Testis (tissue), 3 donors: ENCODE results near the gene FBXO11. TPM values are rescaled to one million over a fixed set of nuclear protein-coding genes. Genes with fewer than 3 reads are reported as not detected.

Experiments used
- DNase-seq: peaks from one replicate; pipeline ENCODE4 v3.0.0-alpha.2; 2019
- H3K27ac ChIP-seq, 2 donors: fragments of 200-600 bp; sonication (generic); one replicate each; pipeline ENCODE4 v1.5.1; 2019
- H3K27me3 ChIP-seq: fragments of 200-600 bp; sonication (generic); one replicate; pipeline ENCODE4 v1.5.1; 2019
- H3K36me3 ChIP-seq: fragments of 200-600 bp; sonication (generic); one replicate; pipeline ENCODE4 v1.5.1; 2017; ENCODE audit warnings: low read depth; ENCODE audit errors: missing control alignments
- H3K4me1 ChIP-seq: fragments of 200-600 bp; sonication (generic); one replicate; pipeline ENCODE4 v1.5.1; 2019
- H3K4me3 ChIP-seq, 2 donors: fragments of 200-600 bp; sonication (generic); one replicate each; pipeline ENCODE4 v1.5.1; 2017 to 2019
- H3K9me3 ChIP-seq: fragments of 200-600 bp; sonication (generic); one replicate; pipeline ENCODE4 v1.5.1; 2017
- POLR2A ChIP-seq: fragments of 450-650 bp; IDR thresholded peaks from one replicate; pipeline ENCODE4 v1.6.1; 2017; ENCODE audit warnings: antibody characterized with exemption, mild to moderate bottlenecking, moderate library complexity
- WGBS, 2 donors: methylation state at CpG; one replicate each; pipeline ENCODE4 v1.1.5; 2018; 5-methylcytosine and 5-hydroxymethylcytosine counted together
- intact Hi-C: fragments of 100-400 bp; cut with DNase I; formaldehyde crosslinking; loops from one replicate; pipeline ENCODE4 v1.15.1; 2023; ENCODE audit warnings: low total_unique reads
- polyA plus RNA-seq: library from polyadenylated mRNA; stranded (reverse); fragments of 350-450 nt; fragmentation: Illumina TruSeq; extraction: RNeasy Lipid Tissue Mini Kit (QIAGEN cat#74804); gene quantifications from one replicate; pipeline ENCODE4 v1.2.3, GENCODE V29; 2014; ENCODE audit warnings: low read depth, low replicate concordance; ENCODE audit not compliant: insufficient read depth
- total RNA-seq, 2 donors: library from RNA; depleted of rRNA; stranded (reverse); fragments of >200 nt; gene quantifications; one replicate each; pipeline ENCODE4 v1.2.3, GENCODE V29; 2016
- TF ChIP-seq, protein P1 (sequence below), 3 experiments: fragments of 450-650 bp in 2 of 3; fragments of 200-600 bp in 1 of 3; sonication (generic) in 1 of 3; IDR thresholded peaks; one replicate each; pipeline ENCODE4 v1.5.1; 2016 to 2019; ENCODE audit warnings: antibody characterized with exemption in 3 of 3, mild to moderate bottlenecking in 2 of 3, moderate library complexity in 1 of 3

The FBXO11 gene
- total and polyA plus RNA-seq, 3 donors from 2014 or later = 87.6 to 101 (median 96.0) TPM

DNA sequence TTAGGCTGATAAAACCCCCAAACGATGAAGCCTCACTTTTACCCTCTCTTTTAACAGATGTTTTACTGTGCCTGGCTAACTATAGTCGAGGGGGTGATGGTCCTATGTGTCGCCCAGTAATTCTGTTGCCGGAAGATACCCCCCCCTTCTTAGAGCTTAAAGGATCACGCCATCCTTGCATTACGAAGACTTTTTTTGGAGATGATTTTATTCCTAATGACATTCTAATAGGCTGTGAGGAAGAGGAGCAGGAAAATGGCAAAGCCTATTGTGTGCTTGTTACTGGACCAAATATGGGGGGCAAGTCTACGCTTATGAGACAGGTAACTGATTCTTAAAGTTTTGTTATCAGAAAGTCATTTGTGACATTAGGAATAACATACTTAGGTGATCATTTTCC, 102.9 kb downstream of the FBXO11 start:
- Histone ChIP-seq H3K9me3 (no peaks in the 10 kb centered on the region), H3K4me3 (no peak overlapping the region), H3K4me1 (no peaks in the 10 kb centered on the region), H3K27ac (no peak overlapping the region), H3K27me3 (no peaks in the 10 kb centered on the region), H3K36me3 (no peaks in the 10 kb centered on the region)
- WGBS, 2 donors = 95 to 96% methylated on average over 7 of the region's 7 CpGs
- intact Hi-C loops = no loop called here
- no peak for DNase-seq
- TF ChIP-seq POLR2A = no peak
- TF ChIP-seq, protein P1, sequence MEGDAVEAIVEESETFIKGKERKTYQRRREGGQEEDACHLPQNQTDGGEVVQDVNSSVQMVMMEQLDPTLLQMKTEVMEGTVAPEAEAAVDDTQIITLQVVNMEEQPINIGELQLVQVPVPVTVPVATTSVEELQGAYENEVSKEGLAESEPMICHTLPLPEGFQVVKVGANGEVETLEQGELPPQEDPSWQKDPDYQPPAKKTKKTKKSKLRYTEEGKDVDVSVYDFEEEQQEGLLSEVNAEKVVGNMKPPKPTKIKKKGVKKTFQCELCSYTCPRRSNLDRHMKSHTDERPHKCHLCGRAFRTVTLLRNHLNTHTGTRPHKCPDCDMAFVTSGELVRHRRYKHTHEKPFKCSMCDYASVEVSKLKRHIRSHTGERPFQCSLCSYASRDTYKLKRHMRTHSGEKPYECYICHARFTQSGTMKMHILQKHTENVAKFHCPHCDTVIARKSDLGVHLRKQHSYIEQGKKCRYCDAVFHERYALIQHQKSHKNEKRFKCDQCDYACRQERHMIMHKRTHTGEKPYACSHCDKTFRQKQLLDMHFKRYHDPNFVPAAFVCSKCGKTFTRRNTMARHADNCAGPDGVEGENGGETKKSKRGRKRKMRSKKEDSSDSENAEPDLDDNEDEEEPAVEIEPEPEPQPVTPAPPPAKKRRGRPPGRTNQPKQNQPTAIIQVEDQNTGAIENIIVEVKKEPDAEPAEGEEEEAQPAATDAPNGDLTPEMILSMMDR (IDR thresholded peaks at IDR 0.05) = no peak

DNA sequence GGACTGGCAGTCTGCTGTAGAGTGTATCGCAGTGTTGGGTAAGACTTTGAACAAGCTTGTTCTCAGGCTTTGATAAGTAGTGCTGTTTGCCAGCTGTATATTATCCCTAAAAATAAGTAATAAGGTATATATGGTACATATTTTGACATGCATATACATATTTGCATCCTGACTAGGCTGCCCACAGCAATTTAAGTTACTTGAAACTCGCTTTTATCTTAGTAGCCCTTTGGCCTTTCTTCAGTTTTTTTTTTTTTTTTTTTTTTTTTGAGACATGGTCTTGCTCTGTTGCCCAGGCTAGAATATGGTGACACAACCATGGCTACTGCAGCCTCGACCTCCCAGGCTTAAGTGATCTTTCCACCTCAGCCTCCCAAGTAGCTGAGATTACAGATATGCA, 105.2 kb downstream of the FBXO11 start:
- intact Hi-C loops = no loop called here
- Histone ChIP-seq H3K27me3 (no peaks in the 10 kb centered on the region), H3K36me3 (no peaks in the 10 kb centered on the region), H3K4me1 (no peaks in the 10 kb centered on the region), H3K27ac (no peak overlapping the region), H3K4me3 (no peak overlapping the region), H3K9me3 (no peaks in the 10 kb centered on the region)
- DNase-seq = no peak
- TF ChIP-seq, protein P1 (IDR thresholded peaks at IDR 0.05) = no peak
- TF ChIP-seq POLR2A = no peak
- WGBS, 2 donors = 93 to 97% methylated on average over 3 of the region's 3 CpGs

DNA sequence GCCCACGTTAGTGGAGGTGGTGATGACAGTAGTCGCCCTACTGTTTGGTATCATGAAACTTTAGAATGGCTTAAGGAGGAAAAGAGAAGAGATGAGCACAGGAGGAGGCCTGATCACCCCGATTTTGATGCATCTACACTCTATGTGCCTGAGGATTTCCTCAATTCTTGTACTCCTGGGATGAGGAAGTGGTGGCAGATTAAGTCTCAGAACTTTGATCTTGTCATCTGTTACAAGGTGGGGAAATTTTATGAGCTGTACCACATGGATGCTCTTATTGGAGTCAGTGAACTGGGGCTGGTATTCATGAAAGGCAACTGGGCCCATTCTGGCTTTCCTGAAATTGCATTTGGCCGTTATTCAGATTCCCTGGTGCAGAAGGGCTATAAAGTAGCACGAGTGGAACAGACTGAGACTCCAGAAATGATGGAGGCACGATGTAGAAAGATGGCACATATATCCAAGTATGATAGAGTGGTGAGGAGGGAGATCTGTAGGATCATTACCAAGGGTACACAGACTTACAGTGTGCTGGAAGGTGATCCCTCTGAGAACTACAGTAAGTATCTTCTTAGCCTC, 107.2 kb downstream of the FBXO11 start:
- no peaks in the 10 kb centered on the region for H3K27me3 ChIP-seq
- H3K27ac ChIP-seq = no peak overlapping the region
- no peaks in the 10 kb centered on the region for H3K36me3 ChIP-seq
- no peaks in the 10 kb centered on the region for H3K4me1 ChIP-seq
- no peaks in the 10 kb centered on the region for H3K9me3 ChIP-seq
- no peak for DNase-seq
- no peak for TF ChIP-seq POLR2A
- TF ChIP-seq, protein P1 (IDR thresholded peaks at IDR 0.05) = no peak
- H3K4me3 ChIP-seq = no peak overlapping the region
- intact Hi-C loops = no loop called here
- 94 to 97% methylated on average over 6 of the region's 6 CpGs for WGBS, 2 donors

DNA sequence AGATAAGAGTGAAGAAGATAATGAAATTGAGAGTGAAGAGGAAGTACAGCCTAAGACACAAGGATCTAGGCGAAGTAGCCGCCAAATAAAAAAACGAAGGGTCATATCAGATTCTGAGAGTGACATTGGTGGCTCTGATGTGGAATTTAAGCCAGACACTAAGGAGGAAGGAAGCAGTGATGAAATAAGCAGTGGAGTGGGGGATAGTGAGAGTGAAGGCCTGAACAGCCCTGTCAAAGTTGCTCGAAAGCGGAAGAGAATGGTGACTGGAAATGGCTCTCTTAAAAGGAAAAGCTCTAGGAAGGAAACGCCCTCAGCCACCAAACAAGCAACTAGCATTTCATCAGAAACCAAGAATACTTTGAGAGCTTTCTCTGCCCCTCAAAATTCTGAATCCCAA, 107.7 kb downstream of the FBXO11 start:
- H3K36me3 ChIP-seq = no peaks in the 10 kb centered on the region
- no peak overlapping the region for H3K27ac ChIP-seq
- H3K27me3 ChIP-seq = no peaks in the 10 kb centered on the region
- H3K4me1 ChIP-seq = no peaks in the 10 kb centered on the region
- DNase-seq = no peak
- H3K4me3 ChIP-seq = no peak overlapping the region
- TF ChIP-seq, protein P1 (IDR thresholded peaks at IDR 0.05) = no peak
- no peak for TF ChIP-seq POLR2A
- H3K9me3 ChIP-seq = no peaks in the 10 kb centered on the region
- 84 to 95% methylated on average over 6 of the region's 6 CpGs for WGBS, 2 donors
- intact Hi-C loops = no loop called here

DNA sequence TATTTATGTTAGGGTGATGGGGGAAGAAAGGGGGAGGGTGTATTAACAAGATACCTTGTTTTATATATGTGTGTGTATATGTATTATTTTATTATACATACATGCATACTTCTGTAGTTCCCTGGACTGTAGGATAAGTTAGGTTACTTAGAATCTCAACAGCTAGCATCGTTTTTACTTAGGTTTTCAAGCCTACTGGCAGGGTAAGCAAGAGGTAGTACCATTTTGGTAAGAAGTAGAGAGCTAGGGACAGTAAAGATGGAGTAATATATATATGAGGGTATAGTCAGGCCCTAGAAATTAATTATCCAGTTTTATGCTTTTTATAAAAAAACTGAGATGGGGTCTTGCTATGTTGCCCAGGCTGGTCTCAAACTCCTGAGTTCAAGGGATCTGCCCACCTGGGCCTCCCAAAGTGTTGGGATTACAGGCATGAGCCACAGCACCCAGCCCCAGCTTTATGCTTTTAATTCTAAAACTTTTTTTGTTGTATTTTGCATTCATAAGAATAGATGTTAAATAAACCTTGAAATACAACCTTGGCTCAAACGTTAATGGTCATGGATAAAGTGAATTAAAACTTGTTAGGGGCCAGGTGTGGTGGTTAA, 110.1 kb downstream of the FBXO11 start:
- Histone ChIP-seq H3K4me3 (no peak overlapping the region), H3K36me3 (no peaks in the 10 kb centered on the region), H3K27ac (no peak overlapping the region), H3K9me3 (no peaks in the 10 kb centered on the region), H3K4me1 (no peaks in the 10 kb centered on the region), H3K27me3 (no peaks in the 10 kb centered on the region)
- TF ChIP-seq POLR2A = no peak
- TF ChIP-seq, protein P1 (IDR thresholded peaks at IDR 0.05) = no peak
- 74 to 82% methylated on average over 2 of the region's 2 CpGs for WGBS, 2 donors
- DNase-seq = no peak
- intact Hi-C loops = no loop called here
